K562 (cell line): ENCODE measurements around the gene RIMOC1.

Experiments used
- ARID3A ChIP-seq: IDR thresholded peaks from 2 replicates; pipeline ENCODE4 v1.6.1; 2012; ENCODE audit warnings: low read depth, low read length, improper control_type of control experiment, borderline replicate concordance
- CEBPB ChIP-seq: fragments of 450-650 bp; IDR thresholded peaks from 2 replicates; pipeline ENCODE4 v1.6.1; 2016; ENCODE audit warnings: missing genetic modification characterization, missing compliant biosample characterization
- CTCF ChIP-seq, 3 experiments: IDR thresholded peaks in 2 of 3; conservative IDR thresholded peaks in 1 of 3; 2 replicates each; pipeline ENCODE4 v1.5.1; 2011 to 2012; ENCODE audit warnings: low read length in 3 of 3, mild to moderate bottlenecking in 3 of 3, control low read depth in 2 of 3, improper control_type of control experiment in 1 of 3, inconsistent platforms in 1 of 3, low read depth in 1 of 3, mixed read lengths in 1 of 3, moderate library complexity in 1 of 3; ENCODE audit not compliant: insufficient read depth in 2 of 3
- IRF2 ChIP-seq: sonication (generic); formaldehyde crosslinking; IDR thresholded peaks from 2 replicates; pipeline ENCODE4 v1.8.1; 2022; ENCODE audit warnings: mild to moderate bottlenecking, missing genetic modification reagents
- ZNF561 ChIP-seq: fragments of 450-650 bp; formaldehyde crosslinking; conservative IDR thresholded peaks from 2 replicates; pipeline ENCODE4 v1.4.0; 2020; ENCODE audit warnings: mild to moderate bottlenecking, moderate library complexity

- TF ChIP-seq CTCF (IDR thresholded peaks at IDR 0.05 in 2 of 3, conservative IDR thresholded peaks at IDR 0.05 in 1 of 3; ENCODE audit: insufficient read depth in 2 of 3, low read depth in 1 of 3, low read length in 3 of 3) (no peak), ARID3A (no peak), IRF2 (no peak), CEBPB (tag) (no peak), ZNF561 (CRISPR knock-in tag) (no peak)
Measured at GRCh38 chr5:41871852-41872251, 32.3 kb upstream of the RIMOC1 start.
